H9 (cell line): ENCODE results near the gene LITAF. TPM values are rescaled to one million over a fixed set of nuclear protein-coding genes. Genes with fewer than 3 reads are reported as not detected.

Experiments used
- DNase-seq: peaks from one replicate; pipeline ENCODE4 v3.0.0-alpha.2; 2017
- H2AFZ ChIP-seq: one replicate; pipeline ENCODE4 v1.6.1; 2013; ENCODE audit warnings: mild to moderate bottlenecking, low read length, control low read depth, moderate library complexity
- H2AK5ac ChIP-seq: 2 replicates; pipeline ENCODE4 v1.6.1; 2013; ENCODE audit warnings: low read length, control low read depth, mixed read lengths; ENCODE audit not compliant: insufficient read length
- H2BK120ac ChIP-seq: one replicate; pipeline ENCODE4 v1.6.1; 2013; ENCODE audit warnings: low read depth, mild to moderate bottlenecking, low read length, control low read depth, inconsistent platforms; ENCODE audit not compliant: poor library complexity, severe bottlenecking
- H2BK12ac ChIP-seq: 2 replicates; pipeline ENCODE4 v1.6.1; 2013; ENCODE audit warnings: low read length, control low read depth, mixed read lengths, low read depth; ENCODE audit not compliant: insufficient read length
- H2BK15ac ChIP-seq: 2 replicates; pipeline ENCODE4 v1.6.1; 2013; ENCODE audit warnings: low read depth, low read length, control low read depth
- H2BK20ac ChIP-seq: one replicate; pipeline ENCODE4 v1.6.1; 2013; ENCODE audit warnings: low read depth, mild to moderate bottlenecking, low read length, control low read depth, inconsistent platforms; ENCODE audit not compliant: poor library complexity, severe bottlenecking
- H2BK5ac ChIP-seq: 2 replicates; pipeline ENCODE4 v1.6.1; 2013; ENCODE audit warnings: low read length, control low read depth, mixed read lengths; ENCODE audit not compliant: insufficient read length
- H3K14ac ChIP-seq: 2 replicates; pipeline ENCODE4 v1.6.1; 2013; ENCODE audit warnings: low read length, control low read depth; ENCODE audit not compliant: insufficient read depth
- H3K18ac ChIP-seq: 2 replicates; pipeline ENCODE4 v1.6.1; 2013; ENCODE audit warnings: low read depth, mild to moderate bottlenecking, mixed read lengths, low read length, control low read depth; ENCODE audit not compliant: insufficient read length
- H3K23ac ChIP-seq: 2 replicates; pipeline ENCODE4 v1.6.1; 2013; ENCODE audit warnings: low read length, control low read depth, mixed read lengths, low read depth; ENCODE audit not compliant: insufficient read length
- H3K23me2 ChIP-seq: 2 replicates; pipeline ENCODE4 v1.6.1; 2013; ENCODE audit warnings: low read depth, mild to moderate bottlenecking, mixed read lengths, low read length, control low read depth; ENCODE audit not compliant: insufficient read length, poor library complexity, severe bottlenecking
- H3K27ac ChIP-seq: 2 replicates; pipeline ENCODE4 v1.5.1; 2013; ENCODE audit warnings: low read length, control low read depth, mixed read lengths, low read depth; ENCODE audit not compliant: insufficient read length
- H3K27me3 ChIP-seq: 2 replicates; pipeline ENCODE4 v1.6.1; 2013; ENCODE audit warnings: low read length, control low read depth, inconsistent platforms; ENCODE audit not compliant: insufficient read depth
- H3K4ac ChIP-seq: 2 replicates; pipeline ENCODE4 v1.6.1; 2013; ENCODE audit warnings: low read depth, mild to moderate bottlenecking, control low read depth, inconsistent platforms, low read length, moderate library complexity
- H3K4me1 ChIP-seq: 2 replicates; pipeline ENCODE4 v1.6.1; 2013; ENCODE audit warnings: low read length, control low read depth, inconsistent platforms; ENCODE audit not compliant: insufficient read depth
- H3K4me2 ChIP-seq: 2 replicates; pipeline ENCODE4 v1.6.1; 2013; ENCODE audit warnings: low read length, control low read depth, mixed read lengths; ENCODE audit not compliant: insufficient read length, insufficient read depth
- H3K56ac ChIP-seq: 2 replicates; pipeline ENCODE4 v1.6.1; 2013; ENCODE audit warnings: low read depth, mild to moderate bottlenecking, mixed read lengths, low read length, control low read depth; ENCODE audit not compliant: insufficient read length
- H3K79me1 ChIP-seq: 2 replicates; pipeline ENCODE4 v1.6.1; 2013; ENCODE audit warnings: low read depth, mild to moderate bottlenecking, moderate library complexity, low read length, control low read depth, inconsistent platforms; ENCODE audit not compliant: insufficient read depth, poor library complexity, severe bottlenecking
- H3K79me2 ChIP-seq: 2 replicates; pipeline ENCODE4 v1.6.1; 2013; ENCODE audit warnings: low read length, control low read depth, inconsistent platforms; ENCODE audit not compliant: insufficient read depth
- H3K9ac ChIP-seq: 2 replicates; pipeline ENCODE4 v1.6.1; 2013; ENCODE audit warnings: low read length, control low read depth, mixed read lengths; ENCODE audit not compliant: insufficient read length; ENCODE audit errors: extremely low read depth
- H3K9me3 ChIP-seq: one replicate; pipeline ENCODE4 v1.6.1; 2013; ENCODE audit warnings: low read depth, low read length, inconsistent platforms; ENCODE audit not compliant: control insufficient read depth
- H3T11ph ChIP-seq: one replicate; pipeline ENCODE4 v1.6.1; 2013; ENCODE audit warnings: mild to moderate bottlenecking, low read length, control low read depth, inconsistent platforms
- H4K20me1 ChIP-seq: one replicate; pipeline ENCODE4 v1.6.1; 2013; ENCODE audit not compliant: control insufficient read depth, insufficient read length, insufficient read depth
- H4K5ac ChIP-seq: 2 replicates; pipeline ENCODE4 v1.6.1; 2013; ENCODE audit warnings: low read depth, mild to moderate bottlenecking, mixed read lengths, low read length, control low read depth; ENCODE audit not compliant: insufficient read length
- H4K8ac ChIP-seq: replicated peaks from 2 replicates; pipeline ENCODE4 v1.6.1; 2013; ENCODE audit warnings: low read length, control low read depth, mixed read lengths, low read depth; ENCODE audit not compliant: insufficient read length
- H4K91ac ChIP-seq: 2 replicates; pipeline ENCODE4 v1.6.1; 2013; ENCODE audit warnings: low read depth, mild to moderate bottlenecking, moderate library complexity, mixed read lengths, low read length, control low read depth; ENCODE audit not compliant: insufficient read length
- H3K27ac Mint-ChIP-seq, 3 experiments: 2 replicates in 2 of 3; 3 replicates in 1 of 3; pipeline ENCODE4 v1.8.0; 2020 to 2021; ENCODE audit warnings: mixed read lengths in 3 of 3, mild to moderate bottlenecking in 1 of 3, moderate library complexity in 1 of 3
- H3K27me3 Mint-ChIP-seq: 2 replicates; pipeline ENCODE4 v1.8.0; 2021; ENCODE audit warnings: low read depth, mild to moderate bottlenecking, moderate library complexity, mixed read lengths
- H3K36me3 Mint-ChIP-seq, 3 experiments: 2 replicates in 2 of 3; 3 replicates in 1 of 3; pipeline ENCODE4 v1.8.0; 2020 to 2021; ENCODE audit warnings: low read depth in 3 of 3, mixed read lengths in 3 of 3; ENCODE audit not compliant: insufficient read depth in 1 of 3
- H3K4me1 Mint-ChIP-seq, 2 experiments: 2 replicates each; pipeline ENCODE4 v1.8.0; 2020; ENCODE audit warnings: mixed read lengths in 2 of 2
- H3K4me3 Mint-ChIP-seq, 2 experiments: 2 replicates in 1 of 2; 3 replicates in 1 of 2; pipeline ENCODE4 v1.8.0; 2020 to 2021; ENCODE audit warnings: mild to moderate bottlenecking in 2 of 2, mixed read lengths in 2 of 2, moderate library complexity in 1 of 2
- H3K9me3 Mint-ChIP-seq, 2 experiments: 2 replicates in 1 of 2; 3 replicates in 1 of 2; pipeline ENCODE4 v1.8.0; 2020; ENCODE audit warnings: mild to moderate bottlenecking in 2 of 2, mixed read lengths in 2 of 2, moderate library complexity in 1 of 2
- CTCF ChIP-seq: fragments of 200-600 bp; sonication (generic); conservative IDR thresholded peaks from 3 replicates; pipeline ENCODE4 v1.8.0; 2021; ENCODE audit warnings: antibody characterized with exemption, mild to moderate bottlenecking
- WGBS: extraction: QIAGEN DNeasy Blood & Tissue Kit; methylation state at CpG from one replicate; pipeline ENCODE4 v1.1.7; 2013; ENCODE audit warnings: missing lambda C conversion rate, low lambda C conversion rate, mixed read lengths; ENCODE audit not compliant: insufficient read length; ENCODE audit errors: extremely low coverage; 5-methylcytosine and 5-hydroxymethylcytosine counted together
- total RNA-seq: library from RNA; stranded (reverse); gene quantifications from 2 replicates; pipeline ENCODE4 v1.2.1, GENCODE V29; 2021

The LITAF gene
- total RNA-seq, 1 experiment from 2014 or later: 249 TPM

- Histone ChIP-seq H3K23me2 (no peaks in the 10 kb centered on the region), H3K14ac (no peak overlapping the region), H3K27me3 (no peaks in the 10 kb centered on the region), H3K79me1 (no peaks in the 10 kb centered on the region), H2BK5ac (no peak overlapping the region), H2BK15ac (no peak overlapping the region), H3K27ac (no peak overlapping the region), H3K4ac (no peak overlapping the region), H3T11ph (no peak overlapping the region), H3K23ac (no peak overlapping the region), H2AK5ac (no peak overlapping the region), H3K4me2 (no peak overlapping the region), H4K8ac (no peak overlapping the region), H2BK20ac (no peak overlapping the region), H3K79me2 (no peaks in the 10 kb centered on the region), H3K9ac (no peak overlapping the region), H4K5ac (no peak overlapping the region), H2BK12ac (no peak overlapping the region), H3K9me3 (no peaks in the 10 kb centered on the region), H2BK120ac (no peak overlapping the region), H4K20me1 (no peaks in the 10 kb centered on the region), H3K56ac (no peak overlapping the region), H3K18ac (no peak overlapping the region), H2AFZ (no peak overlapping the region), H4K91ac (no peak overlapping the region), H3K4me1 (no peaks in the 10 kb centered on the region; the same call in 1 of the 2 replicates)
- peaks cover 0 to 4% (median 0%) of the 10 kb centered on the region in 3 experiments; a peak in 2 of 7 replicates for H3K36me3 Mint-ChIP-seq
- peak overlapping the region in 2 of 3 experiments; percentile 65 to 72; a peak in 1 of 7 replicates for H3K27ac Mint-ChIP-seq
- H3K4me3 Mint-ChIP-seq: no peak overlapping the region
- H3K9me3 Mint-ChIP-seq: peaks cover 0 to 3% of the 10 kb centered on the region in 2 experiments; a peak in 1 of 5 replicates
- H3K27me3 Mint-ChIP-seq: peaks cover 1% of the 10 kb centered on the region; the same call in 1 of the 2 replicates
- no CpG with 5 or more reads among the region's 2 CpGs for WGBS
- DNase-seq: no peak
- TF ChIP-seq CTCF: no peak
- peaks cover 30 to 35% of the 10 kb centered on the region in 2 experiments for H3K4me1 Mint-ChIP-seq
These were observed 32.7 kb upstream of the LITAF start for GRCh38 chr16:11619327-11619851.
